Measurements from ENCODE around the gene LPXN. TPM values are rescaled to one million over a fixed set of nuclear protein-coding genes. Genes with fewer than 3 reads are reported as not detected.

The LPXN gene
- 1 to 10 TPM; 3.3 to 7.5 (median 5.6) TPM for polyA plus RNA-seq

DNA sequence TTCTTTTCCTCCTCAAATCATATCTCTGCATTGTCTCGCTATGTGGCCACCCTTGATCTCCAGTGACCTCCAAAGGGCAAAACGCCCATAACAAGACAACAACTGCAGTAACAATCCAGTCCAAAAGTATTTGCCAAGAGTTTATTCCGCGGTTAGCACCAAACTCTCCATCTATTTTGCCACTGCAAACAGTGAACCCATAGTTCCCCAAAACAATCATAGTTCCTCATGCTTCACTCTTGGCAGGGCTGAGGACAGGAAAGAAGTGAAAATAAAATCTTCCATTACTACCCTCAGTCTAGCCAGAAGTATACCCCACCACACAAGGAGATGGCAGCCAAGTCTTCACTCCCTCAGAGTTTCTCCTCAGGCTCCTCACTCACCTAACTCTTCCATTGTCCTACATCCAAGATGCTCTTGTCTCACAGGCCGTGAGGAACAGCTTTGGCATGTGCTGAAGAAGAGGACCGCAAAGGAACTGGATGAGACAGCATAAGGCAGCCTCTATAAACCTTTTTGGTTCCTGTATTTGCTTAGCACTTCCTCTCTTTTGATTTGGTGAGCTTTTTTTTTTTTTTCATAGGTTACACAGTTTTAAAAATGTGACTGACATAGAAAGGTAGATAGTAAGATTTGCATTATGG lies at the start of gene LPXN:
LPXN (minus strand) TSS at position 480 of the 644 bp plus-strand sequence; CDS start at position 396, 84 bp downstream.
- peak within 1 kb of the TSS; percentile 36 for H3K27ac ChIP-seq (ENCODE audit: low read depth, low read length)
- WGBS, 3 donors = 43 to 72% (median 57%) methylated on average over 6 of the region's 6 CpGs

DNA sequence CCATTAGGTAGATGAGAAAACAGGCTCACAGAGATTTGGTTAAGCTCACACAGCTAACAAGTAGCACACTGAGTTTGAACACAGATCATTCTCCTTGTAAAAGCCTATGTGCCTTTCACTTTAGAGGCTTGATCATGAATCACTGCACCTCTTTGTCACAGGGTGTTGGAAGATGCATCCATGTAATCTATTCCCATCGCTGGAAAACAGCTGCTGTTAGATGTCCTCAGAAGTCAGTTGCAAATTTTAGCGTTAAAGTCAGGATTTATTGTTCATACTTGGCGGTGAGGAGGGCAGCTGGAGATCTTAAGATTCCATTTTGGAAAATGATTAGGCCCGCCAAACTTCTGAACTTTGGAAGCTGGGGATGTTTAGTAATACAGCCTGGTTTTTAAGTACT lies 49.4 kb upstream of the LPXN start:
- 90 to 95% (median 91%) methylated on average over 4 of the region's 4 CpGs for WGBS, 3 donors
- H3K27ac ChIP-seq (ENCODE audit: low read depth, low read length) = no peak overlapping the region

- H3K27ac ChIP-seq (ENCODE audit: low read depth, low read length) = no peak within 1 kb of the TSS
Measured at GRCh38 chr11:58622344-58622743, 46.7 kb upstream of the LPXN start, which contains the start of gene CNTF. Gene CNTF, plus strand, starts transcription at chr11:58622665. Its CDS starts 88 bp downstream, at chr11:58622753.

GRCh38 chr11:58621586-58622262 lies 46.1 kb upstream of the LPXN start:
- no peak overlapping the region for H3K27ac ChIP-seq (ENCODE audit: low read depth, low read length)
- 85 to 90% (median 88%) methylated on average over 4 of the region's 4 CpGs for WGBS, 3 donors

More at GRCh38 chr11:58622344-58622743, 46.7 kb upstream of the LPXN start, which contains the start of gene CNTF:
- 59 to 65% (median 63%) methylated on average over 2 of the region's 2 CpGs for WGBS, 3 donors

DNA sequence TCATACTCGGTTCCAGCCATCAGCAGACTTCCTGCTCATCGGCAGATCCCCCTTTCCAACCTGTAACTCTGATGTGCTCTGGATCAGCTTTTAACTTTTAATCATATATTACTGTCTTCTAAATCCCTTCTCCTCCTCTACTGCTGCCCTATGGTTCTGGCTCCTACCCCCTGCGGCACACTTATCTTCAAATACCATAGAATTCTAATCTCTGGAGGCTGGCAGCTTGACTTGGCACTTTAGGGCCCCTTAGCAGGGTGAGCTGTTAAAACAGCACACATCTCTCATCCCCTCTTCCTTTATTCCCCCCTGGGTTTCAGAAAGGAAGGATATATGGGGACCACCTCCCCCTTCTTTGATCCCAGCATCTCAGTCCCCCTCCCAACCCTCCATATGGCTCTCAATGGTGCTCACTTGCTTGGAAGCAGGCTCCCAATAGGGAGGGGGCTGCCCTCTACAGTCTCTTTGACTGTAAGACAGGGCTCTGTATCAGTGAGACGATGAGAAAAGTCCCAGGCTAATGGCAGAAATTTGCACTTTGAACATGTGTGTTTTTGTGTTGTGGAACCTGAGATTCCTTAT lies 42.4 kb upstream of the LPXN start:
- H3K27ac ChIP-seq (ENCODE audit: low read depth, low read length) = no peak overlapping the region
- 55 to 85% (median 82%) methylated on average over 4 of the region's 4 CpGs for WGBS, 3 donors

- H3K27ac ChIP-seq (ENCODE audit: low read depth, low read length) = no peak overlapping the region
- 30 to 60% (median 55%) methylated on average over 4 of the region's 4 CpGs for WGBS, 3 donors
Measured at GRCh38 chr11:58616594-58616993, 40.9 kb upstream of the LPXN start.

- WGBS, 3 donors = 92 to 97% (median 92%) methylated on average over 1 of the region's 1 CpG
- no peak overlapping the region for H3K27ac ChIP-seq (ENCODE audit: low read depth, low read length)
Measured at GRCh38 chr11:58615559-58615958, 39.9 kb upstream of the LPXN start.

GRCh38 chr11:58613228-58613627 lies 37.6 kb upstream of the LPXN start:
- WGBS, 3 donors = 95 to 96% (median 96%) methylated on average over 2 of the region's 2 CpGs

GRCh38 chr11:58609723-58610122 lies 34.1 kb upstream of the LPXN start:
- H3K27ac ChIP-seq (ENCODE audit: low read depth, low read length) = no peak overlapping the region
- 58 to 93% (median 74%) methylated on average over 8 of the region's 8 CpGs for WGBS, 3 donors

More at GRCh38 chr11:58613228-58613627, 37.6 kb upstream of the LPXN start:
- no peak overlapping the region for H3K27ac ChIP-seq (ENCODE audit: low read depth, low read length)

GRCh38 chr11:58608331-58608730 lies 32.7 kb upstream of the LPXN start:
- 89 to 98% (median 98%) methylated on average over 5 of the region's 5 CpGs for WGBS, 3 donors
- H3K27ac ChIP-seq (ENCODE audit: low read depth, low read length) = no peak overlapping the region

DNA sequence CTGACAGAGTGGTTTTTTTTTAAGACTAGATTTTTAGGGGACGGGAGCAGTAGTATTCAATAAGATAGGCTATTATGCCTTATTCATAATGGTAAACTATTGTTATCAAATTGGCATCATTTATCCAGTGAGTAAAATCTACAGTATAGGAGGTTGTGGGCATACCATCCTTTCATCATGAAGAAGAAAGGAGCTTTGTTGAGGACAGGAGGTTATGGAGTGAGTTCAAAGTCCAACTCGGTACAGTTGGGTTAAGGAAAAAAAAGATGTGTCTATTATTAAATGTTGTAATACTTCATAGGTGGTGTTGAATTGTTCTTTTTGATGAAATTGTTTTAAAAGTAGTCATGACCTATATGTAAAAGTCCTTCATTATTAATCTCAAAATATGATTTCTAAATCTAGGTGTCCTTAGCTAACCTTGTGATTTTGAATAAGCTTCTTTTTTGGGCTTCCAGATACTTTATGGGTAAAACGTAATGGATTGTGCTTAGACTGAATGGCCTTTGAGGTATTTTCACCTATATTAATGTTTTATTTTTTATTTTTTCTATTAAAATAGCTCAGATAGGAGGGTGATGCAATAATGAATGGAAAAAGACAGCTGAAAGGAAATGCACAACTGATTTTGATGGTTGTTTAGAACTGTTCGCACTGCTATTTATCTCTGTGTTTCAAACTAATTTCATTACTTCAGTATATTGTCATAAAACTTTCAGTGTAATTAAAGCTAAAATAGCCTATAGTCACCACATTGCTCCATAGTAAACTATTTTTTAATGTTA lies 31.5 kb upstream of the LPXN start:
- H3K27ac ChIP-seq (ENCODE audit: low read depth, low read length) = no peak overlapping the region
- WGBS, 3 donors = 83 to 94% (median 87%) methylated on average over 4 of the region's 4 CpGs

- H3K27ac ChIP-seq (ENCODE audit: low read depth, low read length) = no peak overlapping the region
- 81 to 89% (median 86%) methylated on average over 2 of the region's 2 CpGs for WGBS, 3 donors
Measured at GRCh38 chr11:58600510-58600909, 24.9 kb upstream of the LPXN start.

DNA sequence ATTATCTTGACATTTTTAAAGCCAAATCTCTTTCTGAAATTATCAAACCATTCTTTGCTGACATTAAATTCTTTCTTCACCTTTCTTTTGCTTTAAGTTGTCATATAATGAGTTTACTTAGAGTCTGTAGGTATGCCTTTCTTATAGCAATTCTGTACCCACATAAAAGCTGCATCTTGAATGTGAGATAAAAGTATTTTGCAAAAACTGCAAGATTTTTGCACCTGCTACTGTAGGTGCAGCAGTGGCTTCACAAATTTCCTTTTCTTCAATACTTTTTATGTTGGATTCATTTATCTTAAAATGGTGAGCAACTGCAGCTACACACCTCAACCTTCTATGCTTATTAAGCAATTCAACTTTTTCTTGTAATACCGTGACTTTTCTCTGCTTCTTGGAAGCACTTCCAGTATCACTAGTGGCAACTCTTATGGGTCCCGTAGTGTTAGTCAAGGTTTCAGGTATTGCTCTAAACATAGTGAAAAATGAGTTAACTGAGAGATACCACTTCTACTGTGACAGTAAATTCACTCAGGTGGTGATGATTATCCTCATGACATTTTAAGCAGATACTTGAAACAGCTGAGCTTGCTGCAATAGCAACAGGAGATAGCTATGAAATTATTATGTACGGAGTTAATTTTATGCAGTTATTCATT lies 22.0 kb upstream of the LPXN start:
- no peak overlapping the region for H3K27ac ChIP-seq (ENCODE audit: low read depth, low read length)
- WGBS, 3 donors = 68 to 81% (median 79%) methylated on average over 3 of the region's 3 CpGs

DNA sequence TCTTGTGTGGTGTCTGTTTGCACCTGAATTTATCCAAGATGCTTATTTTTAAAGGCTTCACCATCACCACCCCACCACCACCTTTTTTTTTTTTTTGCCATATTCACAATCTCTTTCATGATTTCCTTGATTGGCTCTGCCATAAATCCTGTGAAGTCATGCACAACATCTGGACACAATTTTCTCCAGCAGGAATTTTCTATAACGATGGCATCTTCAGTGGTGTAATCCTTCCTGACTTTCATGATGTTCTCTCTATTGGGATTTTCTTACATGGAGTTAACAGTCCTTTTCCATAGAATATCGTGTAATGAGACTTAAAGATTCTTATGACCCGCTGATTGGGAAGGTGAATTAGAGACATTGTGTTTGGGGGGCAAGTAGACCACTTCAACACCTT lies 21.0 kb upstream of the LPXN start:
- 86 to 92% (median 87%) methylated on average over 3 of the region's 3 CpGs for WGBS, 3 donors

GRCh38 chr11:58594826-58595225 lies 19.2 kb upstream of the LPXN start:
- no peak overlapping the region for H3K27ac ChIP-seq (ENCODE audit: low read depth, low read length)
- 49 to 93% (median 85%) methylated on average over 4 of the region's 4 CpGs for WGBS, 3 donors

More for the DNA sequence above, 21.0 kb upstream of the LPXN start:
- H3K27ac ChIP-seq (ENCODE audit: low read depth, low read length) = no peak overlapping the region

DNA sequence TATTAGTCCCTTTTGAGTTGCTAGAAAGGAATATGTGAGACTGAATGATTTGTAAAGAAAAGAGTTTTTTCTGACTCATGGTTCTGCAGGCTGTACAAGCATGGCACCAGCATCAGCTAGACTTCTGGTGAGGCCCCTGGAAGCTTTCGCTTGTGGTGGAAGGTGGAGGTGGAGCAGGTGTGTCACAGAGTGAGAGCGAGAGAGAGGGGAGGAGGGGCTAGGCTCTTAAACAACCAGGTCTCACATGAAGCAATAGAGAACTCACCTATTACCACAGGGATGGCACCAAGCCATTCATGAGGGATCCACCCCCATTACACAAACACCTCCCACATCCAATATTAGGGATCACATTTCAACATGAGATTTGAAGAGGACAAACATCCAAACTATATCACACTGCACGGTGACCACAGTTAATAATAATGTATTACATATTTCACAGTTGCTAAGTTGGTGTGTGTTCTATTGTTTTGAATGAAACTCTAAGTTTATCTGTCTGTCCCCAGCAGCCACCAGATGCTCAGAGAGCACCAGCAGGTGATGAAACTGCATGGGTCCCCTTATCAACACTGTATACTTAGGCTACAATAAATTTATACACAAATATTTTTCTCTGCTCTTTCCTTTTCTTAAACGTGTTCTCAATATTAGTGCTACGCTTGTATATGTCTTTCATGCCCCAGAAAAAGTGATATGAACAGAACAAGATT lies 17.3 kb upstream of the LPXN start:
- H3K27ac ChIP-seq (ENCODE audit: low read depth, low read length) = no peak overlapping the region
- 72 to 91% (median 88%) methylated on average over 5 of the region's 5 CpGs for WGBS, 3 donors

DNA sequence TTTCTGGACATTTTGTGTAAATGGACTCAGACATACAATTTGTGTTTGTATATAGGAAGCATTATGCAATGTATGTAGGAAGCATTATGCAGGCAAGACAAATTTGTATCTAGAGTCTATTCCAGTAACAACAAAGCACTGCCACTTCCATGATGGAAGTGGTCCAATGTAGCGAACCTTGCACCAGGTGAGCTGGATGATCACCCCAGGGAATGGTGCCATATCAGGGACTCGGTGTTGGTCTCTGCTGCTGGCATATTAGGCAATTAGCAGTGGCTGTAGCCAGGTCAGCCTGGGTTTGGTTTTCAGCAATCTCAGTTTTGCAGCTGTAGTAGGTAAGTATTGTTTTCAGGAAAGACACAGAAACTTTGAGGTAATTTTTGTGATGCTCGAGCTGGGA lies 16.0 kb upstream of the LPXN start:
- no peak overlapping the region for H3K27ac ChIP-seq (ENCODE audit: low read depth, low read length)
- 69 to 96% (median 92%) methylated on average over 3 of the region's 3 CpGs for WGBS, 3 donors

DNA sequence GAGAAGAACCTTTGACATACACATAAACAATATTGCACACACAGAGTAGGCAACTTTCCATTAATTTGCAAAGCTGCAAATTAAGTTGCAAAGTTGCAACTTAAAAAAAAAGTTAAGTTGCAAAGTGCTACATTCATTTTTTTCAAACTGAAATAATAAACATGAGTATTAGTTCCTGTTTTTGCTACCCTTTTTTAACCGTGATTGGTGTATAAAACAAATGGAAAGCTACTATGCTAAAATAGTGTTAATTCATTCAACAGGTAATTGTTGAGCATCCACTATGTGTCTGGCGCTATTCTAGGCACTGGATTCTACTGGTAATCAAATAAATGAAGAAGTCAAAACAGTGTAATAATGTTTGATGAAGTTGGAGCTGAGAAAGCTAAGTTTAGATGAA lies 11.3 kb upstream of the LPXN start:
- WGBS, 3 donors = 78 to 93% (median 80%) methylated on average over 2 of the region's 2 CpGs
- H3K27ac ChIP-seq (ENCODE audit: low read depth, low read length) = no peak overlapping the region

All from adipose tissue (tissue), 3 donors.